ENCODE data around the gene CHCHD3. TPM values are rescaled to one million over a fixed set of nuclear protein-coding genes. Genes with fewer than 3 reads are reported as not detected.

CHCHD3 gene
- total RNA-seq, 1 donor from 2014 or later: 71.0 TPM

GRCh38 chr7:132799081-132799413 is 282.8 kb downstream of the CHCHD3 start:
- TF ChIP-seq CTCF (conservative IDR thresholded peaks at IDR 0.05): no peak
- no peaks in the 10 kb centered on the region for H3K9me3 Mint-ChIP-seq
- H3K4me1 Mint-ChIP-seq (ENCODE audit: unreplicated experiment): peaks cover 5% of the 10 kb centered on the region

GRCh38 chr7:132797152-132797551 is 284.7 kb downstream of the CHCHD3 start:
- H3K9me3 Mint-ChIP-seq: no peaks in the 10 kb centered on the region
- no peak for DNase-seq (ENCODE audit: extremely low spot score, unreplicated experiment)
- no peaks in the 10 kb centered on the region for H3K27me3 Mint-ChIP-seq
- peaks cover 5% of the 10 kb centered on the region for H3K4me1 Mint-ChIP-seq (ENCODE audit: unreplicated experiment)
- H3K4me3 Mint-ChIP-seq: no peak overlapping the region
- peak overlapping the region; percentile 24 for H3K27ac Mint-ChIP-seq
- no peak for TF ChIP-seq CTCF (conservative IDR thresholded peaks at IDR 0.05)
- H3K36me3 Mint-ChIP-seq: peaks cover 14% of the 10 kb centered on the region

More at GRCh38 chr7:132799081-132799413, 282.8 kb downstream of the CHCHD3 start:
- Mint-ChIP-seq H3K27me3 (no peaks in the 10 kb centered on the region), H3K36me3 (peaks cover 9% of the 10 kb centered on the region), H3K27ac (no peak overlapping the region), H3K4me3 (no peak overlapping the region)
- no peak for DNase-seq (ENCODE audit: extremely low spot score, unreplicated experiment)

GRCh38 chr7:132793474-132793873 is 288.4 kb downstream of the CHCHD3 start:
- no peak for TF ChIP-seq CTCF (conservative IDR thresholded peaks at IDR 0.05)
- DNase-seq (ENCODE audit: extremely low spot score, unreplicated experiment): no peak
- Mint-ChIP-seq H3K4me1 (ENCODE audit: unreplicated experiment) (no peaks in the 10 kb centered on the region), H3K9me3 (no peaks in the 10 kb centered on the region), H3K4me3 (no peak overlapping the region), H3K36me3 (peaks cover 22% of the 10 kb centered on the region), H3K27me3 (no peaks in the 10 kb centered on the region), H3K27ac (no peak overlapping the region)

- H3K9me3 Mint-ChIP-seq: no peaks in the 10 kb centered on the region
- no peak for TF ChIP-seq CTCF (conservative IDR thresholded peaks at IDR 0.05)
- no peaks in the 10 kb centered on the region for H3K4me1 Mint-ChIP-seq (ENCODE audit: unreplicated experiment)
- peaks cover 25% of the 10 kb centered on the region for H3K36me3 Mint-ChIP-seq
- no peak overlapping the region for H3K4me3 Mint-ChIP-seq
- DNase-seq (ENCODE audit: extremely low spot score, unreplicated experiment): no peak
- no peaks in the 10 kb centered on the region for H3K27me3 Mint-ChIP-seq
- H3K27ac Mint-ChIP-seq: no peak overlapping the region
Observed at GRCh38 chr7:132791036-132791435, 290.9 kb downstream of the CHCHD3 start.

GRCh38 chr7:132790104-132790503 is 291.8 kb downstream of the CHCHD3 start:
- H3K9me3 Mint-ChIP-seq: no peaks in the 10 kb centered on the region

More at GRCh38 chr7:132790104-132790503, 291.8 kb downstream of the CHCHD3 start:
- no peak overlapping the region for H3K27ac Mint-ChIP-seq
- no peak for TF ChIP-seq CTCF (conservative IDR thresholded peaks at IDR 0.05)
- no peak for DNase-seq (ENCODE audit: extremely low spot score, unreplicated experiment)
- H3K4me1 Mint-ChIP-seq (ENCODE audit: unreplicated experiment): no peaks in the 10 kb centered on the region
- no peak overlapping the region for H3K4me3 Mint-ChIP-seq
- peaks cover 27% of the 10 kb centered on the region for H3K36me3 Mint-ChIP-seq
- no peaks in the 10 kb centered on the region for H3K27me3 Mint-ChIP-seq
